ENCODE measurements around the gene ANKRD31. TPM values are rescaled to one million over a fixed set of nuclear protein-coding genes. Genes with fewer than 3 reads are reported as not detected.

ANKRD31 gene
- total RNA-seq, 1 donor from 2014 or later, result 0.13 TPM

DNA sequence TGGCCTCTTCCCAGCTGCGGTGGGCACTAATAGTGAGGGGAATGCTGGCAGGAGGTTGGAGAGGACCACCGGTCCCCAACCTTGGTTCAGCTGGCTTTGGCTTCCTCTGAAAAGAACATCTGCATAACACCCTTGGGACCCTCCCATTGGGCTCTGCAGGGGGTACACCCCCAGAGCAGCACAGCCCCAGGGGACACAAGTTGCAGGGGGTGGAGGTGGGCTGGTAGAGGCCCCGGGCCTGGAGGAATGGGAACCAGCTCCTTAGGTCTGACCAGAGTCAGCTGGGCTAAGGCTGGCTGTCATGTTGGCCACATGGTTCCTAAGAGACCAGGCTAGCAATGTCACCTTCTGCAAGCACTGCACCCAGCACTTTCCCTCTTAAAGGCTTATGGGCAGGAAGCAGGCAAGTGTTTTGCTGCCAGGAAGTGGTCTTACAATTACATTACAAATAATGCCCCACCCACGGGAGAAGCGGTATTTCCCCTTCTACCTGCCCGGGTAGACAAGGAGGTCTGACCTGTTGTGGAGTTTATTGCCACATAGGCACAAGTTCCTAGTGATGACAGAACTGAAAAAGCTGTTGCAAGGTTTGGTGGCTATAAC is 202.4 kb downstream of the ANKRD31 start:
- DNase-seq (ENCODE audit: low spot score), result no peak

DNA sequence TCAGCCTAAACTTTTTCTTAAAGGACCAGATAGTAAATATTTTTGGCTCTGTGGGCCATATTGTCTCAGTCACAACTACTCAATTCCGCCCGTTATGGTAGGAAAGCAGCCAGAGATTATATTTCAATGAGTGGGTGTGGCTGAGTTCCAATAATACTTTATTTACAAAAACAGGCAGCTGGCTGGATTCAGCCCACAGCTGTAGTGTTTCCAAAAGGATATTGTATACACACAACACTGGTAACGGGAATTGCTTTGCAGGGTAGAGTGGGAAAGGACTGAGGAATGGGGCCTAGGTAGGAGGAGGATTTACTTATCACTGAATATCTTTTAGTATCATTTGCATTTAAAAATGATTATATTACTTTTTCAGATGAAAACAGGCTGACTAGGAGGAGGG is 205.3 kb downstream of the ANKRD31 start:
- no peak for DNase-seq (ENCODE audit: low spot score)

DNA sequence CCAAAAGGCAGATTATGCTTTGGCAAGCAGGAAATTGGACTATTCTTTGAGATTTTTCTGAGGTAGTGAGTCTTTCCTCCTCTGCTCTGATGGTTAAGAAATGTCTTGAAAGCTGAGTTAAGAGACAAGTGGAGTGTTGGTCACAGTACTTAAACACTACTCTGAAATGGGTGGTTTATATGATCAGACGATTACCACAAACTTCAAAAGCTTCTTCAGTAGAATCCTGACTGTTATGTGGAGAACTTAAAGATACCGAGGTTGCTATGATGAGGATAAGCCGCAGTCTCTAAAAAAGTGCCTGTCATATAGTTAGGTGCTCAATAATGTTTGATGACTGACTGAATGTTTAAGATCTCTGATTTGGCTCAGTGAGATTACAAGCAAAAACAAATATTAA is 208.6 kb downstream of the ANKRD31 start:
- no peak for DNase-seq (ENCODE audit: low spot score)

DNA sequence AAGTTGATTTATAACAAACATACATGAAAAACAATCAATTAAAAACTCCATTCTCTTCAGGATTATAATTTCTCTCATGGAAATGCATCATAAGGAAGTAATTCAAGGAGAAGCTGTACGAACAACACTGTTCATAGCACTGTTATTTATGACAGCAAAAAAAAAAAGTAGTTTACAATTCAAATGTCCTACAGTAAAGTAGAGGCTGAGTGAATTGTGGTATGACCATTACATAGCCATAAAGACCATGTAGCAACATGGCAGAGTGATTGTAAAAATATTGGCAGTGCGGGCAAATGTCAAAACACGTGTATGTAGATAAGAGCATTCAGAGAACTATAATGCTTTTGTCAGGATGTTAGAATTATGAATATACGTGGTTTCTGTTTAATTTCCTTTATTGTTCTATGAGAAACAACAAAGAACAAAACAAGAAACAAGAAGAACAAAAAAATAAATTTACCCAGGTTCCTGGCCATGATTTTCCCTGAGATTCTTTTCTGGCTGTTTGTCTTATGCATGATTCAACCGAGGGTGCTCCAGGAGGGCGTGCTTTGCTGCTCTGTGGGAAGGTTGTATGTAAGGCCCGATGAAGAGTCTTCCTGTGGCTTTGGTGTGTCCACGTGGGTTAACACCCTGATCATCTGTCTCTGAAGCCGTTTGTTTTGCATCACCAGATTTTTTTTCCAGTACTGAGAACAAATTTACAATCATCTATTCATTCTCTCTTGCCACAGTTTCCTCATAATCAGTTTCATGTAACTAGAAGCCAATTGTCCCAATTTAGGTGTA is 213.1 kb downstream of the ANKRD31 start:
- DNase-seq (ENCODE audit: low spot score), result no peak

DNA sequence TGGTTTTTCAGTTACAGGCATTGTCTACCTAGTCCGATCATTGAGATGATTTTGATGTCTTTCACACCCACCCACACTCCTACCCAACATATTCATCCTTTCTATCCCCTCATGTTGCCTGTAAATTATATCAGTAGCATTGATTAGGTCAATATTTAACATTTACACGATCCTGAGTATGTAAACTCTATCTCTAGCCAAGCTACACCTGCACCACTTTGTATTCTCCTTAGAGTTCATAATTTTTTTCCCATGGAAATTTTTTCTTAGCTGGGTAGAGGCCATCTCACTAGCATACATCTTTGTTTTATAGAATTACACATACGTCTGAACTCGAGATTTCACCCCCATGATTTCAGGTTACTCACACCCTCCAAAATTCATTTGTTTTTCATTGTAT is 214.9 kb downstream of the ANKRD31 start:
- no peak for DNase-seq (ENCODE audit: low spot score)

DNA sequence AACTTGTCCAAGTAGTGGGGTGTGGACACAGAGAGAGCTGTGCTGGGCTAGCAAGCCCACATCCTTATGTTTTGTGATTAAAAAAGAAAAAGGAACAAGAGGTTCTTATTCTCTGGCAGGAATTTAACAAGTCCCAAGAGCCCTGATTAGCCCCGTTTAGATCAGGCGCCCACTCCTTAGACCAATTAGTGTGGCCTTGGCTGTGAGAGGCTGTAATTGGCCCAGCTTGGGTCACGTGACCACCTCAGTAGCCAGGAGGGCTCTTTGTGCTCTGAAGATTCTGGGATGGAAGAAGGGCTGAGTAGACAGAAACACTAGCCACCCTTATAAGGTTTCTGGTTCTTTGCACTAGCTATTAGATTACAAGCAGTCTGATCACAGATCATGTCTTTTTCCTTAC is 215.5 kb downstream of the ANKRD31 start:
- no peak for DNase-seq (ENCODE audit: low spot score)

DNA sequence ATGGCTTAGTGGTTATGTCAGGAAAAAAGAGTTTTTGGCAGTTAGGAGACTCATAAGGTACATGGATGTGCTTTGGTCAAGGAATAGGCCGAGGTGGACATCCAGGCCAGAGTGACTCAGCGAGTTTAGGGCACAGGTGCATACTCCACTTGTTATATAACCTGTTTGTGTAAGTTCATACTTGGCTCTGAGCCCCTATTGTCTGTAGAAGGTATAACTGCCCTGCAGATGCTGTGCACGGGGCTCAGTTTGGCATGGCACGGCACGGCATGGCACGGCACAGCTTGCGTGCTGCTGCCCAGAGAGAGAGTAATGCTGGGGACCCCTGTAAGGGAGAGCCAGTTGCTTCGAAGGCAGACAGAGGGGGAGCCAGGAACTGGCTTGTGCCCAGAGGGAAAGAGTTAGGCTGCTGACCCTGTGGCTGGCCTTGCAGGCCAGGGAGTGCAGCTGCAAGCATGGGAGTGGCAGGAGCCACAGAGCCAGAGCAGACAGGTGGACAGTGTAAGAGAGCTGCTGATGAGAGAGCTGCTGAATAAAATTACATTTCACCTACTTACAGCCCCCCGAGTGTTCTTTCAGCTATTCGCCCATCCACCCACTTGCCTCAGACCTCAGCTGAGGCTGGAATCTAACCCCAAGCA is 216.5 kb downstream of the ANKRD31 start:
- DNase-seq (ENCODE audit: low spot score), result no peak

DNA sequence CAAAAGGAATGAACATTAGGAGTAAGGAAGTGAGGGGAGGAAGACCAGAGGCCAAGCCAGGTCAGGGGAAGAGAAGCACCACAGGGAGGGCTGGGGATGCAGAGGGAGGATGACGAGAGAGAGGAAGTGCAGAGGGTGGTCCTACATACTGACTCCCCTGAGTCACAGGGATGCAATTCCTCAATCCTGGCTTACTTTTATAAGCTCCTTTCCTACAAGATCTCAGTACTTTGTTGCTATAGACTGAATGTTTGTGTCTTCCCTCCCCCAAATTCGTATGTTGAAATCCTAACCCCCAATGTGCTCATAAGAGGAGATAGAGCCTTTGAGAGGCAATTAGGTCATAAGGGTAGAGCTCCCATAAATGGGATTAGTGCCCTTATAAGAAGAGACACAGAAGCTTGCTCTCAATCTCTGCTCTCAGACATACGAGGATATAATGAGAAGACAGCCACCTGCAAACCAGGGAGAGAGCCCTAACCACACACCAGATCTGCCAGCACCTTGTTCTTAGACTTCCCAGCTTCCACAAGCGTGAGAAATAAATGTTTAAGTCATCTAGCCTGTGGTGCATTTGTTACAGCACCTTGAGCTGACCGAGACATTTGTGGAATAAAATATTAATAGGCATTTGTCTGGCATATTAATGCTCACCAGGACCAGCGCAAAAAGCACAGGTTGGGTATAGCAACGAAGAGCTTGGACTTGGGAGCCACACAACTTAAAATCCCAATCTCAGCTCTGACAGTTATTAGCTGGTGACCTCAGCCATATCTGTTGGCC is 217.7 kb downstream of the ANKRD31 start:
- no peak for DNase-seq (ENCODE audit: low spot score)

Other genes with a start within 250 kb of the ANKRD31 start
- 1.00 TPM for gene GCNT4, start 184.3 kb downstream of the ANKRD31 start, total RNA-seq
- gene HMGCR, start 100.3 kb upstream of the ANKRD31 start, total RNA-seq, result 23.0 TPM